ENCODE data around the gene ACSS3.

The ACSS3 gene

DNA sequence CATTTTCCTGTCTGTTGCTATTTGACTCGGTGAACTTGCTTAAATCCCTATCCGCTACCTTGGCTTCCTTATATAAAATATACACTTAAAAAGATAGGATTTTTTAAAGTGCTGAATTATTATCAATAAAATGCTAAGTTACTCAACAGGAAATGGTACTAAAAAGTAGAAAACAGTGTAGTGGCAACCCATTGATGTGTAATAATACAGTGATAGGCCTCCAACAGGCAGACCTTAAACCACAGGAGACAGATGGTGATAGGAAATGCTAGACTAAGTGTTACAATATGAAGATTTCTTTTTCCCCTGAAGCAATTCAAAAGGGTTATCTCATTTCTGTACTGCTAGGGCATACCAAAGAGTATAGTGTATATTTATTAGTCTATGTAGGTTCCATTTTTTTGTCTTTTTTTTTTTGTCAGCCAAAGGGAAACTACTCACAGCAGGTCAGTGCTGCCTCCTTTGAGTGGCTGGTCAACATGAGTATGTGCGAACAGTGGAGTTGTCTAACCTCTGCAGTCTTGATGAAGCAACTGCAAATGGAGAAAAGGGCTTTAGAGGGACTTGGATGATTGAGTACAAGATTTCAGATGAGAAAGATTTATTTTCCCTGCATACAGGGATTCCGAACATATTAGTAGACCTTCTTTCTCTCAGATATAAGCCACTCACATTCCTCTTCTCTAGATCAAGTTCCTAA lies 183.8 kb downstream of the ACSS3 start:
- Histone ChIP-seq H2BK12ac (ENCODE audit: low read length) (no peak overlapping the region), H3K4ac (ENCODE audit: low read depth, low read length) (no peak overlapping the region), H3K4me2 (ENCODE audit: low read length) (no peak overlapping the region), H3K27ac (ENCODE audit: low read depth, low read length) (no peak overlapping the region), H2AFZ (ENCODE audit: insufficient read depth, low read length, poor library complexity) (no peak overlapping the region), H3K79me2 (ENCODE audit: control insufficient read depth, insufficient read depth, low read length, poor library complexity) (no peaks in the 10 kb centered on the region), H3K23ac (ENCODE audit: low read length) (no peak overlapping the region), H3K9me3 (ENCODE audit: insufficient read depth, low read depth, low read length) (no peaks in the 10 kb centered on the region), H3K9ac (ENCODE audit: low read length) (no peak overlapping the region), H3K14ac (ENCODE audit: low read length) (no peak overlapping the region), H2BK120ac (ENCODE audit: insufficient read depth, low read length, poor library complexity) (no peak overlapping the region), H3K4me1 (ENCODE audit: control insufficient read depth in 1 of 2, insufficient read depth in 2 of 2, low read length in 2 of 2) (no peaks in the 10 kb centered on the region), H2BK5ac (ENCODE audit: low read depth, low read length, poor library complexity) (no peak overlapping the region), H3K27me3 (ENCODE audit: insufficient read depth, low read length) (no peaks in the 10 kb centered on the region), H4K91ac (ENCODE audit: low read depth, low read length) (no peak overlapping the region), H3K4me3 (ENCODE audit: low read depth, low read length) (no peak overlapping the region), H3K79me1 (ENCODE audit: low read length) (no peaks in the 10 kb centered on the region), H2AK5ac (ENCODE audit: low read length) (no peak overlapping the region), H4K8ac (ENCODE audit: low read depth, low read length) (no peak overlapping the region), H3K18ac (ENCODE audit: low read length) (no peak overlapping the region), H4K12ac (ENCODE audit: low read depth, low read length) (no peak overlapping the region), H3K36me3 (ENCODE audit: control insufficient read depth in 1 of 2, insufficient read depth in 2 of 2, low read length in 2 of 2) (no peaks in the 10 kb centered on the region)
- WGBS (ENCODE audit: extremely low coverage, insufficient coverage, insufficient read length) = no CpG with 5 or more reads among the region's 4 CpGs
- no peak for DNase-seq

DNA sequence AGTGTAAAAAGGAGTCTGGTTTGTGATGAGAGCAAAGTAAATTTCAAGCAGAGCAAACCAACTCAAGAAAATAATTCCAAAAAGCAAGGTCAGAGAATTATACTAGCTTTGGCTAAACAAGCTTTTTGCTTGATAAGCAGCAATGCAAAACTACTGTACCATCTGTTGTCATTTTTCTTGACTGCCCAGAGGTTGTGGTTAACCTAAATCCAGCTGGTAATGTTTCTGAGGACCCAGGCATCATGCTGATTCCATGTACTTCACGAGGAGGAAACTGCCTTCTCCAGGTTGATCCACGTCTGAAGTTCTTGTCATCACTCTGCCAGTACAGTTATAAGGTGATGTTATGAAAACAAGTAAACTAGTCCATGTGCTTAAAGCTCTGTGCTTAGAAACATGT lies 185.2 kb downstream of the ACSS3 start:
- Histone ChIP-seq H3K27ac (ENCODE audit: low read depth, low read length) (no peak overlapping the region), H3K4me3 (ENCODE audit: low read depth, low read length) (no peak overlapping the region), H4K91ac (ENCODE audit: low read depth, low read length) (no peak overlapping the region), H2AK5ac (ENCODE audit: low read length) (no peak overlapping the region), H2BK120ac (ENCODE audit: insufficient read depth, low read length, poor library complexity) (no peak overlapping the region), H3K4ac (ENCODE audit: low read depth, low read length) (no peak overlapping the region), H3K9ac (ENCODE audit: low read length) (no peak overlapping the region), H3K23ac (ENCODE audit: low read length) (no peak overlapping the region), H3K27me3 (ENCODE audit: insufficient read depth, low read length) (no peaks in the 10 kb centered on the region), H2BK12ac (ENCODE audit: low read length) (no peak overlapping the region), H3K36me3 (ENCODE audit: control insufficient read depth in 1 of 2, insufficient read depth in 2 of 2, low read length in 2 of 2) (no peaks in the 10 kb centered on the region), H3K18ac (ENCODE audit: low read length) (no peak overlapping the region), H3K79me2 (ENCODE audit: control insufficient read depth, insufficient read depth, low read length, poor library complexity) (no peaks in the 10 kb centered on the region), H2AFZ (ENCODE audit: insufficient read depth, low read length, poor library complexity) (no peak overlapping the region), H3K4me1 (ENCODE audit: control insufficient read depth in 1 of 2, insufficient read depth in 2 of 2, low read length in 2 of 2) (no peaks in the 10 kb centered on the region), H4K12ac (ENCODE audit: low read depth, low read length) (no peak overlapping the region), H4K8ac (ENCODE audit: low read depth, low read length) (no peak overlapping the region), H2BK5ac (ENCODE audit: low read depth, low read length, poor library complexity) (no peak overlapping the region), H3K79me1 (ENCODE audit: low read length) (no peaks in the 10 kb centered on the region), H3K14ac (ENCODE audit: low read length) (no peak overlapping the region), H3K4me2 (ENCODE audit: low read length) (no peak overlapping the region), H3K9me3 (ENCODE audit: insufficient read depth, low read depth, low read length) (no peaks in the 10 kb centered on the region)
- WGBS (ENCODE audit: extremely low coverage, insufficient coverage, insufficient read length) = no CpG with 5 or more reads among the region's 2 CpGs
- no peak for DNase-seq

DNA sequence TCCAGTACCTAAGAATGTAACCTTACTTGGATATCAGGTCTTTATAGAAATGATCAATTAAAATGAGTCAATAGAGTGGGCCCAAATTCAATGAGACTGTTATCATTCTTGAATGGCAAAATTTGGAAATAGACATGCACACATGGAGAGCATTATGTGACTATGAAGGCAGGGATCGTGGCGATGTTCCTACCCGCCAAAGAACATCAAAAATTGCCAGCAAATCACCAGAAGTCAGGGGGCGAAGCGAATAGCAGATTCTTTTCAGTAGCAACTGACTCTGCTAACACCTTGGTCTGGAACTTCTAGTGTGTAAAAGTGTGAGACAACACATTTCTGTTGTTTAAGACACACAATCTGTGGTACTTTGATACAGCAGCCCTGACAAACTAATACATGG lies 192.5 kb downstream of the ACSS3 start:
- Histone ChIP-seq H3K9me3 (ENCODE audit: insufficient read depth, low read depth, low read length) (no peaks in the 10 kb centered on the region), H3K23ac (ENCODE audit: low read length) (no peak overlapping the region), H4K8ac (ENCODE audit: low read depth, low read length) (no peak overlapping the region), H3K4me3 (ENCODE audit: low read depth, low read length) (no peak overlapping the region), H2BK120ac (ENCODE audit: insufficient read depth, low read length, poor library complexity) (no peak overlapping the region), H3K27ac (ENCODE audit: low read depth, low read length) (no peak overlapping the region), H3K27me3 (ENCODE audit: insufficient read depth, low read length) (no peaks in the 10 kb centered on the region), H3K4me1 (ENCODE audit: control insufficient read depth in 1 of 2, insufficient read depth in 2 of 2, low read length in 2 of 2) (no peaks in the 10 kb centered on the region), H3K79me2 (ENCODE audit: control insufficient read depth, insufficient read depth, low read length, poor library complexity) (no peaks in the 10 kb centered on the region), H2BK5ac (ENCODE audit: low read depth, low read length, poor library complexity) (no peak overlapping the region), H3K9ac (ENCODE audit: low read length) (no peak overlapping the region), H4K91ac (ENCODE audit: low read depth, low read length) (no peak overlapping the region), H2AK5ac (ENCODE audit: low read length) (no peak overlapping the region), H4K12ac (ENCODE audit: low read depth, low read length) (no peak overlapping the region), H3K4ac (ENCODE audit: low read depth, low read length) (no peak overlapping the region), H3K14ac (ENCODE audit: low read length) (no peak overlapping the region), H3K79me1 (ENCODE audit: low read length) (no peaks in the 10 kb centered on the region), H3K4me2 (ENCODE audit: low read length) (no peak overlapping the region), H2AFZ (ENCODE audit: insufficient read depth, low read length, poor library complexity) (no peak overlapping the region), H2BK12ac (ENCODE audit: low read length) (no peak overlapping the region), H3K18ac (ENCODE audit: low read length) (no peak overlapping the region), H3K36me3 (ENCODE audit: control insufficient read depth in 1 of 2, insufficient read depth in 2 of 2, low read length in 2 of 2) (no peaks in the 10 kb centered on the region)
- no CpG with 5 or more reads among the region's 5 CpGs for WGBS (ENCODE audit: extremely low coverage, insufficient coverage, insufficient read length)
- no peak for DNase-seq

DNA sequence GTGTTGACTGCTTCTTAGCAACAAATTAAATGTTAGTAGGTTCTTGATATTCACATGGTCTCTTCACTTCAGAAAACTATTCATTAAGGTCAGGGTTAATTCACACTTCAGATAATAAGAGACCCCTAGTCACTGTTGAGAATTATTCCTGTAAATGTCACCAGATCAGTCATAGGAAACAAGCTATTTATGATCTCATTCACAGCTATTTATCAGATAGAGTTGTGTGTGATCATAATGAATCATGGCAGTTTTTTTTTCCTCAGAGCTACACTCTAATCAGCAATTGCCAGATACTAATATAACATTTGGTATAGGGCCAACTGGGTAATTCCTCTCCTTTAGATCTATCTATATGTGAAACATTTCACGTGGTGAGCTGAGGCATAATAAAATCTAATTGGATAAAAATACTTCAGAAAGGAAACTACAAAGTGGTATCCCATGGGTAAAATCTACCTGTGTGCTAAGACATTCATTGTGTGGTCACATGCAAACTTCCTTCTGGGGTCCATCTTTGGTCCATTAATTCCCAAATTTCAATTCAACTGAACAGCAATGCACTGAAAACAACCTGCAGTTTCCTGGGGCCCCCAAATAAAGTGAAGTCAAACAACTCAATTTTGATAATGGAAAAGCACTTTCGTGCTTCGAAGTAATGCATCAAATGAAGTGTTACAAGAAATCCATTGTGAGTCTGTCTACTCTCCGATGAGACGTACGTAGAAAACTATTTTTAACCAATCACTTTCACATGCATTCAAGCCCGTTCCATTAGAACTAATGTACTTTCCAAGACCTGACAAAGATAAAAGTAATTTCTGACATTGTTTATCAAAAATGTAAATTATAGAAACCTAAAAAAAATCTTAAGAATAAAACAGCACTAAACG lies 197.0 kb downstream of the ACSS3 start:
- Histone ChIP-seq H2BK120ac (ENCODE audit: insufficient read depth, low read length, poor library complexity) (no peak overlapping the region), H3K4me3 (ENCODE audit: low read depth, low read length) (no peak overlapping the region), H2AFZ (ENCODE audit: insufficient read depth, low read length, poor library complexity) (no peak overlapping the region), H3K79me2 (ENCODE audit: control insufficient read depth, insufficient read depth, low read length, poor library complexity) (no peaks in the 10 kb centered on the region), H3K27me3 (ENCODE audit: insufficient read depth, low read length) (no peaks in the 10 kb centered on the region), H3K14ac (ENCODE audit: low read length) (no peak overlapping the region), H4K91ac (ENCODE audit: low read depth, low read length) (no peak overlapping the region), H2BK12ac (ENCODE audit: low read length) (no peak overlapping the region), H3K4ac (ENCODE audit: low read depth, low read length) (no peak overlapping the region), H3K9ac (ENCODE audit: low read length) (no peak overlapping the region), H3K4me2 (ENCODE audit: low read length) (no peak overlapping the region), H4K12ac (ENCODE audit: low read depth, low read length) (no peak overlapping the region), H3K36me3 (ENCODE audit: control insufficient read depth in 1 of 2, insufficient read depth in 2 of 2, low read length in 2 of 2) (no peaks in the 10 kb centered on the region), H3K9me3 (ENCODE audit: insufficient read depth, low read depth, low read length) (no peaks in the 10 kb centered on the region), H3K23ac (ENCODE audit: low read length) (no peak overlapping the region), H3K18ac (ENCODE audit: low read length) (no peak overlapping the region), H4K8ac (ENCODE audit: low read depth, low read length) (no peak overlapping the region), H3K79me1 (ENCODE audit: low read length) (no peaks in the 10 kb centered on the region), H3K27ac (ENCODE audit: low read depth, low read length) (no peak overlapping the region), H2AK5ac (ENCODE audit: low read length) (no peak overlapping the region), H3K4me1 (ENCODE audit: control insufficient read depth in 1 of 2, insufficient read depth in 2 of 2, low read length in 2 of 2) (no peaks in the 10 kb centered on the region), H2BK5ac (ENCODE audit: low read depth, low read length, poor library complexity) (no peak overlapping the region)
- no peak for DNase-seq
- WGBS (ENCODE audit: extremely low coverage, insufficient coverage, insufficient read length) = no CpG with 5 or more reads among the region's 8 CpGs
